A549 (cell line): Measurements from ENCODE around the gene KRT32. TPM values are rescaled to one million over a fixed set of nuclear protein-coding genes. Genes with fewer than 3 reads are reported as not detected.

Experiments used
- ATAC-seq, 2 experiments: fragments of 200-7000 bp in 1 of 2; fragments of >200 bp in 1 of 2; cut with Nextera tagmentation in 1 of 2; cut with Tn5 transposase in 1 of 2; 3 replicates each; pipeline versions ENCODE4 v1.8.0 to v1.9.1; 2018 to 2020; ENCODE audit warnings: mild to moderate bottlenecking in 1 of 2, moderate library complexity in 1 of 2
- CTCF ChIA-PET: fragments of 300-600 bp; sonication (Branson Sonifier 250); formaldehyde crosslinking; extraction: SDS; loops from one replicate; lab custom pipeline; 2021; ENCODE audit warnings: antibody characterized with exemption, inconsistent platforms; lab: Yijun Ruan, JAX
- POLR2A ChIA-PET: fragments of 350-600 bp; formaldehyde crosslinking; extraction: SDS; loops from one replicate; lab custom pipeline; 2021; ENCODE audit warnings: antibody characterized with exemption, inconsistent platforms; lab: Yijun Ruan, JAX
- DNase-seq, 2 experiments: peaks; one replicate each; pipeline versions ENCODE4 v3.0.0 to v3.0.0-alpha.2; 2011 to 2016; ENCODE audit warnings: low read depth in 1 of 2, low spot score in 1 of 2
- FAIRE-seq: peaks from 2 replicates; lab custom pipeline; 2011; peaks lifted over from hg19 to GRCh38; lab: Jason Lieb, UNC
- H3K27ac ChIP-seq, 2 experiments: fragments of >200 bp; sonication (Bioruptor Twin); formaldehyde crosslinking; 3 replicates each; pipeline ENCODE4 v1.5.1; 2016 to 2017
- H3K4me1 ChIP-seq: fragments of >200 bp; sonication (Bioruptor Twin); formaldehyde crosslinking; 3 replicates; pipeline ENCODE4 v1.6.1; 2016
- H3K4me2 ChIP-seq: fragments of >200 bp; sonication (Bioruptor Twin); formaldehyde crosslinking; 3 replicates; pipeline ENCODE4 v1.6.1; 2016
- H3K4me3 ChIP-seq: fragments of >200 bp; sonication (Bioruptor Twin); formaldehyde crosslinking; 3 replicates; pipeline ENCODE4 v1.5.1; 2016
- H3K9me3 ChIP-seq: fragments of >200 bp; sonication (Bioruptor Twin); formaldehyde crosslinking; 3 replicates; pipeline ENCODE4 v1.6.1; 2016
- CBX2 ChIP-seq: fragments of 200-600 bp; sonication (generic); IDR thresholded peaks from 2 replicates; pipeline ENCODE4 v1.6.1; 2016; ENCODE audit warnings: low read depth, mild to moderate bottlenecking, borderline replicate concordance
- CBX8 ChIP-seq: fragments of 200-600 bp; sonication (generic); IDR thresholded peaks from 2 replicates; pipeline ENCODE4 v1.6.1; 2016
- CEBPB ChIP-seq, 2 experiments: fragments of >200 bp in 1 of 2; sonication (Bioruptor Twin) in 1 of 2; formaldehyde crosslinking in 1 of 2; IDR thresholded peaks; 2 replicates each; pipeline ENCODE4 v1.6.1; 2012 to 2016
- CHD2 ChIP-seq: fragments of 150-350 bp; IDR thresholded peaks from 2 replicates; pipeline ENCODE4 v1.6.1; 2014; ENCODE audit warnings: low read length; ENCODE audit not compliant: partially characterized antibody
- CHD4 ChIP-seq: fragments of 200-600 bp; sonication (generic); IDR thresholded peaks from 2 replicates; pipeline ENCODE4 v1.6.1; 2016; ENCODE audit warnings: antibody characterized with exemption, mild to moderate bottlenecking, borderline replicate concordance
- CTCF ChIP-seq: fragments of >200 bp; sonication (Bioruptor Twin); formaldehyde crosslinking; IDR thresholded peaks from 3 replicates; pipeline ENCODE4 v1.5.1; 2016
- EHF ChIP-seq: fragments of 250-450 bp; sonication (Bioruptor Pico); IDR thresholded peaks from 2 replicates; pipeline ENCODE4 v1.5.0; 2020; ENCODE audit warnings: mild to moderate bottlenecking
- ELK1 ChIP-seq: fragments of 150-350 bp; IDR thresholded peaks from 2 replicates; pipeline ENCODE4 v1.6.1; 2014; ENCODE audit warnings: low read depth, mild to moderate bottlenecking, low read length
- EP300 ChIP-seq, 2 experiments: fragments of >200 bp; sonication (Bioruptor Twin); formaldehyde crosslinking; IDR thresholded peaks; 2 replicates in 1 of 2; 3 replicates in 1 of 2; pipeline ENCODE4 v1.6.1; 2016 to 2017
- HOXA7 ChIP-seq: fragments of 250-450 bp; sonication (Bioruptor Pico); IDR thresholded peaks from 2 replicates; pipeline ENCODE4 v1.5.0; 2020; ENCODE audit warnings: mild to moderate bottlenecking, moderate library complexity
- MAFK ChIP-seq: fragments of 450-650 bp; IDR thresholded peaks from 2 replicates; pipeline ENCODE4 v1.6.1; 2014; ENCODE audit not compliant: partially characterized antibody
- MAZ ChIP-seq: fragments of 150-350 bp; IDR thresholded peaks from 2 replicates; pipeline ENCODE4 v1.6.1; 2014; ENCODE audit warnings: antibody characterized with exemption, low read depth, low read length, borderline replicate concordance
- MYC ChIP-seq: IDR thresholded peaks from 2 replicates; pipeline ENCODE4 v1.6.1; 2012; ENCODE audit warnings: mild to moderate bottlenecking, inconsistent platforms, low read length, improper control_type of control experiment, borderline replicate concordance
- NR3C1 ChIP-seq: fragments of >200 bp; sonication (Bioruptor Twin); formaldehyde crosslinking; IDR thresholded peaks from 3 replicates; pipeline ENCODE4 v1.6.1; 2017
- PBX3 ChIP-seq: IDR thresholded peaks from 2 replicates; pipeline ENCODE4 v1.6.1; 2012
- RARB ChIP-seq: fragments of 250-450 bp; sonication (Bioruptor Pico); IDR thresholded peaks from 2 replicates; pipeline ENCODE4 v1.8.0; 2021; ENCODE audit warnings: mild to moderate bottlenecking, moderate library complexity
- USF2 ChIP-seq: fragments of 450-650 bp; IDR thresholded peaks from 2 replicates; pipeline ENCODE4 v1.6.1; 2014; ENCODE audit warnings: antibody characterized with exemption
- ZC3H11A ChIP-seq: fragments of 450-650 bp; IDR thresholded peaks from 2 replicates; pipeline ENCODE4 v1.6.1; 2014; ENCODE audit warnings: antibody characterized with exemption, mild to moderate bottlenecking
- ZSCAN20 ChIP-seq: fragments of 250-450 bp; sonication (Bioruptor Pico); IDR thresholded peaks from 2 replicates; pipeline ENCODE4 v1.8.0; 2022; ENCODE audit warnings: mild to moderate bottlenecking, moderate library complexity
- WGBS: methylation state at CpG from one replicate; pipeline ENCODE4 v1.1.6; 2017; ENCODE audit errors: missing lambda C conversion rate; 5-methylcytosine and 5-hydroxymethylcytosine counted together
- polyA plus RNA-seq, 4 experiments: library from polyadenylated mRNA; depleted of rRNA in 3 of 4; stranded (reverse); fragments of >200 nt; fragmentation: RNase III in 1 of 4; extraction: RNeasy Plus Mini Kit Qiagen cat#74134 plus additional on column Dnase treatment in 1 of 4; gene quantifications; 2 replicates in 3 of 4; 3 replicates in 1 of 4; pipeline ENCODE4 v1.2.3, GENCODE V29; 2011 to 2017
- TF ChIP-seq, protein P1 (sequence below): IDR thresholded peaks from 2 replicates; pipeline ENCODE4 v1.6.1; 2012; ENCODE audit warnings: low read depth, borderline replicate concordance
- TF ChIP-seq, protein P2 (sequence below): IDR thresholded peaks from 2 replicates; pipeline ENCODE4 v1.6.1; 2012

The KRT32 gene
- polyA plus RNA-seq, 2 of the 4 experiments (the other 2 are of a cell fraction) = not detected

DNA sequence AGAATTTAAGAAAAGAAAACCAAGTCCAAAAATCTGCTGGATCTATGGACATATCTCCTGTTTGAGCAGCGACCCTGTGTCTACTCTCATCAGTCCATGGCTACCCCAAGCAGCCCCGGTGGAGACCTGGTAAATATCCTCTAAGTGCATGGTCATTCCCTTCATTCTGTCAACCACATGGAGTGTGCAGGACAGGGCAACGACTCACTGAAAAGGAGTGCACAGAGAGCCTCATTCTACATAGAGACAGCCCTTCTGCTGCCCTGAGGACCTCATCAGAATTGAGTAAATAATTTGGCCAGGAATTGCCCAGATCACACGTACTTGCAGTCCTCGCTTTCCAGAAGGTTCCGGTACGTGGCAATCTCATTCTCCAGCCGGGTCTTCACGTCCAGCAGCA, 29.4 kb downstream of the KRT32 start (continued):
- TF ChIP-seq, protein P1, sequence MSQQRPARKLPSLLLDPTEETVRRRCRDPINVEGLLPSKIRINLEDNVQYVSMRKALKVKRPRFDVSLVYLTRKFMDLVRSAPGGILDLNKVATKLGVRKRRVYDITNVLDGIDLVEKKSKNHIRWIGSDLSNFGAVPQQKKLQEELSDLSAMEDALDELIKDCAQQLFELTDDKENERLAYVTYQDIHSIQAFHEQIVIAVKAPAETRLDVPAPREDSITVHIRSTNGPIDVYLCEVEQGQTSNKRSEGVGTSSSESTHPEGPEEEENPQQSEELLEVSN = no peak

DNA sequence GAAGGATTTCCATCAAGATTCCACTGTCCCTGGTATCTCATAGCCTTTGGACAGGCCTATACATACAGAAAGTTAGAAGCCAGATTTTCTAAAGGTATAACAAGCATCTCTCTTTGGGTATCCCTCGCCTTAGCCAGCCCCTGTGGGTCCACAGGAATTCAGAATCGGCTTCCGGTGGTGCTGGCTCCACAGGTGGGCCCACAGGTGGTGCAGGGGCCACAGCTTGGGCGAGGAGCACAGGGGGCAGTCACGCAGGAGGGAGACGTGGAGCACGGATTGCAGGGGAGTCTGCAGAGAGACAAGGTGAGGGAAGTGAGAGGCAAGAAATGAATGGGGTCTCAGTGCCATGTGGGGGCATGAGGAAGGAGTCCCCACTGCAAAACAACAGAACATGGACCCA, 29.9 kb downstream of the KRT32 start:
- TF ChIP-seq CHD4 (no peak), CEBPB (IDR thresholded peaks at IDR 0.05) (no peak), NR3C1 (no peak), PBX3 (no peak), ZSCAN20 (CRISPR knock-in tag) (no peak), RARB (CRISPR knock-in tag) (no peak), CBX8 (no peak), ELK1 (no peak)
- ChIA-PET CTCF (interaction anchor here (1.9 kb wide), 1 partner anchor 112 kb away, joined by 9 read pairs; no protein-coding TSS in a partner anchor), POLR2A (no interaction called here)
- no peak for DNase-seq
- Histone ChIP-seq H3K9me3 (no peaks in the 10 kb centered on the region), H3K27ac (no peak overlapping the region), H3K4me1 (no peaks in the 10 kb centered on the region), H3K4me2 (no peak overlapping the region), H3K4me3 (no peak overlapping the region)
- FAIRE-seq = no peak
- no peak for ATAC-seq
- whole genome bisulfite sequencing = 53% methylated on average over 7 of the region's 7 CpGs

GRCh38 chr17:41434415-41434814, 32.8 kb downstream of the KRT32 start:
- FAIRE-seq (no peak), DNase-seq (no peak), ATAC-seq (no peak)
- no peak overlapping the region for H3K27ac ChIP-seq
- no peaks in the 10 kb centered on the region for H3K4me1 ChIP-seq
- POLR2A ChIA-PET = no interaction called here
- no peaks in the 10 kb centered on the region for H3K9me3 ChIP-seq
- CTCF ChIA-PET = interaction anchor here (0.8 to 2.0 kb wide), 7 partner anchors 13 to 228 kb away, joined by 3 to 8 read pairs (median 4); no protein-coding TSS in a partner anchor
- 73% methylated on average over 5 of the region's 5 CpGs for whole genome bisulfite sequencing
- TF ChIP-seq PBX3 (no peak), USF2 (no peak), CBX2 (no peak), MYC (no peak), CTCF (no peak), MAZ (no peak), ZSCAN20 (CRISPR knock-in tag) (no peak), CHD2 (no peak), EP300 (IDR thresholded peaks at IDR 0.05) (no peak), ZC3H11A (no peak), HOXA7 (no peak), CEBPB (IDR thresholded peaks at IDR 0.05) (no peak), EHF (CRISPR knock-in tag) (no peak), MAFK (no peak)
- TF ChIP-seq, protein P2, sequence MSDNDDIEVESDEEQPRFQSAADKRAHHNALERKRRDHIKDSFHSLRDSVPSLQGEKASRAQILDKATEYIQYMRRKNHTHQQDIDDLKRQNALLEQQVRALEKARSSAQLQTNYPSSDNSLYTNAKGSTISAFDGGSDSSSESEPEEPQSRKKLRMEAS = no peak
- H3K4me3 ChIP-seq = no peak overlapping the region
- H3K4me2 ChIP-seq = no peak overlapping the region
